ENCODE results near the gene TYSND1. TPM values are rescaled to one million over a fixed set of nuclear protein-coding genes. Genes with fewer than 3 reads are reported as not detected.
"Not testable (repeated sequence)": the region's sequence is repeated elsewhere in the genome, so short reads cannot be mapped to it uniquely, and the experiment has no call there.

The TYSND1 gene
- total and polyA plus RNA-seq, 12 donors: 4.1 to 33.1 (median 18.0) TPM

DNA sequence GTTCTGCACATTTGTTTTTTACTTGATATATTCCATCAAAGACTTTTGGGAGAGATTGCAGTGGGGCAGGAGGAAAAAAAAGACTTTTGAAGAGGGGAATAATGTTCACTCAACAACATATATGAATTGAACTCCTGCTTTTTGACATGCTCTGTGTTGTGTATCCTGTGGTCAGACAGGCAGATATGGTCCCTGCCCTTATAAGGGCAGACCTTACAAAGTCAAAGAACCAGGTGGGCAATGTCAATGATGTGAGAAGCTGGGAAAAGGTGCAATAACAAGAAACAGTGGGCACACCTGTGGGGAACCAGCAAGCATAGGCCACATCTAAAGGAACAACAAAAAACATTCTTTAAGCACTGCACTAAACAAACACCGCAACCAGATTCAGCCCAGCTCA is 22.1 kb downstream of the TYSND1 start:
- TF ChIP-seq, protein P1, sequence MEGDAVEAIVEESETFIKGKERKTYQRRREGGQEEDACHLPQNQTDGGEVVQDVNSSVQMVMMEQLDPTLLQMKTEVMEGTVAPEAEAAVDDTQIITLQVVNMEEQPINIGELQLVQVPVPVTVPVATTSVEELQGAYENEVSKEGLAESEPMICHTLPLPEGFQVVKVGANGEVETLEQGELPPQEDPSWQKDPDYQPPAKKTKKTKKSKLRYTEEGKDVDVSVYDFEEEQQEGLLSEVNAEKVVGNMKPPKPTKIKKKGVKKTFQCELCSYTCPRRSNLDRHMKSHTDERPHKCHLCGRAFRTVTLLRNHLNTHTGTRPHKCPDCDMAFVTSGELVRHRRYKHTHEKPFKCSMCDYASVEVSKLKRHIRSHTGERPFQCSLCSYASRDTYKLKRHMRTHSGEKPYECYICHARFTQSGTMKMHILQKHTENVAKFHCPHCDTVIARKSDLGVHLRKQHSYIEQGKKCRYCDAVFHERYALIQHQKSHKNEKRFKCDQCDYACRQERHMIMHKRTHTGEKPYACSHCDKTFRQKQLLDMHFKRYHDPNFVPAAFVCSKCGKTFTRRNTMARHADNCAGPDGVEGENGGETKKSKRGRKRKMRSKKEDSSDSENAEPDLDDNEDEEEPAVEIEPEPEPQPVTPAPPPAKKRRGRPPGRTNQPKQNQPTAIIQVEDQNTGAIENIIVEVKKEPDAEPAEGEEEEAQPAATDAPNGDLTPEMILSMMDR (IDR thresholded peaks at IDR 0.05): no peak
- TF ChIP-seq POLR2A (IDR thresholded peaks at IDR 0.05): no peak
- H3K36me3 ChIP-seq (replicated peaks in 1 of 2): peaks cover 0 to 9% of the 10 kb centered on the region in 2 donors
- no peaks in the 10 kb centered on the region for H3K4me1 ChIP-seq (replicated peaks in 1 of 2)
- no peak overlapping the region for H3K27ac ChIP-seq
- intact Hi-C loops (cut with DNase I): no loop called here
- DNase-seq: no peak
- WGBS, 4 donors: 97 to 100% (median 99%) methylated on average over 1 of the region's 1 CpG
- H3K4me3 ChIP-seq: no peak overlapping the region
- H3K9me3 ChIP-seq (replicated peaks in 1 of 3): no peaks in the 10 kb centered on the region
- no peaks in the 10 kb centered on the region for H3K27me3 ChIP-seq

DNA sequence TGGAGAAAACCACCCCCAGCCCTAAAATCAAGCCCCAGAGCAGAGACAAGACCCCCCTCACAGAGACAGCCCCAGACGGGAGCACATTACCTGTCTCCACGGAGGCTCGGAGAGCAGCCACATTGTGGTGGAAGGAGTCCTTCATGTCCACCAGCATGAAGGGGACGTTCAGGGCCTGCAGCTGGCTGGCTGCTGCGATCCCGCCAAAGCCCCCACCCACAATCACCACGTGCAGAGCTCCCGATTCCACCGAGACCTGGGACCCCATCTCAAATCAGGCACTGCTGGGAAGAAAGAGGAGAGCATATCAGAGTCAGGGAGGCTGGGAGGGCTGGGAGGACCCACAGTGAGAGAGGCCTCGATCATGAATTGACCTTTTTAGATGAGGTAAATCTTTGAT is 22.7 kb downstream of the TYSND1 start:
- Histone ChIP-seq H3K4me3 (no peak overlapping the region), H3K27ac (no peak overlapping the region), H3K36me3 (replicated peaks in 1 of 2) (peaks cover 0 to 15% of the 10 kb centered on the region in 2 donors), H3K4me1 (replicated peaks in 1 of 2) (no peaks in the 10 kb centered on the region), H3K27me3 (no peaks in the 10 kb centered on the region), H3K9me3 (replicated peaks in 1 of 3) (no peaks in the 10 kb centered on the region)
- TF ChIP-seq, protein P1 (IDR thresholded peaks at IDR 0.05): no peak
- no peak for TF ChIP-seq POLR2A (IDR thresholded peaks at IDR 0.05)
- 89 to 95% (median 94%) methylated on average over 4 to 10 of the region's 10 CpGs for WGBS, 4 donors
- intact Hi-C loops (cut with DNase I): no loop called here
- no peak for DNase-seq

DNA sequence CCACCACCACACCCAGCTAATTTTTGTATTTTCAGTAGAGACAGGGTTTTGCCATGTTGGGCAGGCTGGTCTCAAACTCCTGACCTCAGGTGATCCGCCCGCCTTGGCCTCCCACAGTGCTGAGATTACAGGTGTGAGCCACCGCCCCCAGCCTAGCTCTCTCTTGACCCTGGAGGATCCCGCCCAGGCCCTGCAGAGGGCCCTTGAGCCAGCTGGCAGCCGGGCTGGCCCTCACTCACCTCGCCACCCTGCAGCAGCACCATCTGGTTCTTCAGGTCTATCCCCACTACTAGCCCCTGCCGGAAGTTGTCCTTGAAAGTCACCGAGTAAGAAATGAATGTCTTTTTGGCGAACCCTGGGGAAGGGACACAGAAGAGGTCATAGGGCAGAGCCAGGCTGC is 23.3 kb downstream of the TYSND1 start:
- H3K27ac ChIP-seq; H3K27me3 ChIP-seq; H3K4me1 ChIP-seq (replicated peaks in 1 of 2); H3K9me3 ChIP-seq (replicated peaks in 1 of 3); DNase-seq; intact Hi-C loops (cut with DNase I); H3K4me3 ChIP-seq: not testable (repeated sequence)
- peaks cover 0 to 16% of the 10 kb centered on the region in 2 donors for H3K36me3 ChIP-seq (replicated peaks in 1 of 2)
- WGBS, 4 donors: 83 to 100% (median 90%) methylated on average over 5 to 9 of the region's 9 CpGs

DNA sequence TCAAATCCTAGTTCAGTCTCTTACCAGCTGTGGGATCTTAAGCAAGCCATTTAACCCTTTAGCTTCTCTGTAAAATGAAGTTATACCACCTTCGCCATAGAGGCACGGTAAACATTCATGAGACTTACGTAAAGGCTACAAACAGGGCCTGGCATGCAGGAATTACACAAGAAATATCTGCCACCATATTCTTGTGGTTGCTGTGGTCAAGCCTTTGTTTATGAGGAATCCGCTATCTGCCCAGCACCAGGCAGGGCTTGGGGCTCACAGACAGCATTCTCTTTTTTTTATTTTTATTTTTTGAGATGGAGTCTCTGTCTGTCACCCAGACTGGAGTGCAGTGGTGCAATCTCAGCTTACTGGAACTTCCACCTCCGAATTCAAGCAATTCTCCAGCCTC is 23.8 kb downstream of the TYSND1 start:
- no peak for DNase-seq
- WGBS, 4 donors: 83 to 94% (median 91%) methylated on average over 5 of the region's 5 CpGs
- no peak overlapping the region for H3K27ac ChIP-seq
- no peak overlapping the region for H3K4me3 ChIP-seq
- intact Hi-C loops (cut with DNase I): no loop called here
- H3K27me3 ChIP-seq: no peaks in the 10 kb centered on the region
- TF ChIP-seq, protein P1 (IDR thresholded peaks at IDR 0.05): no peak
- TF ChIP-seq POLR2A (IDR thresholded peaks at IDR 0.05): no peak
- no peaks in the 10 kb centered on the region for H3K9me3 ChIP-seq (replicated peaks in 1 of 3)
- peaks cover 0 to 16% of the 10 kb centered on the region in 2 donors for H3K36me3 ChIP-seq (replicated peaks in 1 of 2)
- H3K4me1 ChIP-seq (replicated peaks in 1 of 2): no peaks in the 10 kb centered on the region

DNA sequence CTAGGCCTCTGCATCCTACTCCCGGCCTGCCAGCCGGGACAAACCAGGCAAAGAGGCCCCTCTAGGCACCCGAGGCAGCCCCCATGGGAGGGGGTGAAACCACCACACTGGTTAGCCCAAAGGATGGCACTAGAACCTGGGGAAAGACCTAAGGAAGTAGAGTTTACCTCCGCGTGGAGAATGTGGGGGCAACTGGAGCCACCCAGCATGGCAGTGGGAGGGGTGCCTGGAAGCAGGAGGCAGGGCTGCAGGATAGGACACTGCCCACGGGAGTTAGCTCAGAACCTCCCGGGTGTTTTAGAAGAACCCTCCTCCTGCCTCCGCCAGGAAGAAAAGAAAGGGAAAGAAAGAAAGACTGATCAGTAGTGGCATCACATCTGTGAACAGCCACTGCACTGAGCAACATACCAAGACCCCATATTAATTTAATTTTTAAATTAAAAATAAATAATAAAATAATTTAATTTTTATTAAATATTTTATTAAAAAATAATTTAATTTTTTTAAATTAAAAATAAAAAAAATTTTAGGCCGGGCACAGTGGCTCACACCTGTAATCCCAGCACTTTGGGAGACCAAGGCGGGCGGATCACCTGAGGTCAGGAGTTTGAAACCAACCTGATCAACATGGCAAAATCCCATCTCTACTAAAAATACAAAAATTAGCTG is 25.1 kb downstream of the TYSND1 start:
- no peaks in the 10 kb centered on the region for H3K27me3 ChIP-seq
- intact Hi-C loops (cut with DNase I): no loop called here
- no peak for DNase-seq
- no peak overlapping the region for H3K4me3 ChIP-seq
- 94 to 98% (median 95%) methylated on average over 11 of the region's 11 CpGs for WGBS, 4 donors
- TF ChIP-seq POLR2A (IDR thresholded peaks at IDR 0.05): no peak
- TF ChIP-seq, protein P1 (IDR thresholded peaks at IDR 0.05): no peak
- H3K4me1 ChIP-seq (replicated peaks in 1 of 2): no peaks in the 10 kb centered on the region
- H3K36me3 ChIP-seq (replicated peaks in 1 of 2): peaks cover 0 to 16% of the 10 kb centered on the region in 2 donors
- no peaks in the 10 kb centered on the region for H3K9me3 ChIP-seq (replicated peaks in 1 of 3)
- no peak overlapping the region for H3K27ac ChIP-seq

All from adrenal gland (tissue), 12 donors.